ENCODE data around the gene MKS1. TPM values are rescaled to one million over a fixed set of nuclear protein-coding genes. Genes with fewer than 3 reads are reported as not detected.

The MKS1 gene
- total RNA-seq, 1 experiment from 2014 or later, result 16.8 TPM

DNA sequence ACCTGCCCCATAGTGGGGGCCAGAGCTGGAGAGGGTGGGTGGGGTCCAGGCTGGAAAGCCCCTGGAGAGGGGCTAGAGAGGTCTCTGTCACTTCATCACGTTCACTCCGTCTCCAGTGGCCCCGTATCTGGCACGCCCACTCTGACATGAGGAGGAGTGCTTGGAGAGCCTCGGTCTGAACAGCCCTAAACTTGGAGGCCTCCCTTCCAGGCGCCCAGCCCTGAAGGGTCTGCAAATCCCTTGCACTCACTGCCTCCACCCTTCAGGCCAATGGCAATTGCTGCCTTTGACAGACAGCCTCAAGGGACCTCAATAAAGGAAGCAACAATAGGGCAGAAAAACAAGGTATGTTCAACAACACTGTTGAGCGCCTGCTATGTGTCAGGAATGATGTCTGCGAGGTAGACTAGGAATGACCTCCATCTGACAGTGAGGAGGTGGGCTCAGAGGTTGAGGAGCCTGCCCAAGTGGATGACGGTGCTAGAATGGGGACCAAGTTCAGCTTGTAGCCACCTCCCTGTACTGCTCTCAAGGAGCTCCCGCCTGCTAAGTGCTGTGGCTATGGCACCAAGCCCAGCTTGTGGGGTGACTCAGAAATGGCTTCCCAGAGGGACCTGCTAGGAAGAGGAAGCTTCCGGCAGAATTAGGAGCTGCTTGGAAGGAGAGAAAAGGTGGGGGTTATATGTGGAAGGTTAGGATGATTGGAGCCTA, 29.5 kb downstream of the MKS1 start:
- Histone ChIP-seq H3K4me3 (no peak overlapping the region), H3K27me3 (no peaks in the 10 kb centered on the region; the same call in 1 of the 2 replicates), H3K36me3 (no peaks in the 10 kb centered on the region), H3K9me3 (no peaks in the 10 kb centered on the region)
- DNase-seq, result peak; percentile 92

DNA sequence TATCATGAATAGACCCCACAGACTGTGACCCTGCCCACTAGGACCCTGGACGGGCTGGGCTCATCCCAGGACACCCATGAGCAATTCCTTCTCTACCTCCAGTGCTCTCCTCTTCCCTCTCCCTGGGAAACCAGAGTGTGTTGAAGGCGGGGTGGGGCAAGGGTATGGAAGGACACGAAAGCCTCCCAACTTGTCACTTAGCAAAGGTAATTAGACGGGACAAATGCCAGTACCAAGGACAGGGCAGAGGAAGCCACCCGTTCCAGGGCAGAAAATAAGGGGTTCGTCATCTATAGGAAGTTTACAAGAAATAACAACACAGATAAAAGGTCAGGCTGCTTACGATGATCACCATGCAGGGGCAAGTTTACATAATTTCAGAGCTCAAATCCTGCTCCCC, 31.4 kb downstream of the MKS1 start:
- DNase-seq, result no peak
- H3K27me3 ChIP-seq, result no peaks in the 10 kb centered on the region

DNA sequence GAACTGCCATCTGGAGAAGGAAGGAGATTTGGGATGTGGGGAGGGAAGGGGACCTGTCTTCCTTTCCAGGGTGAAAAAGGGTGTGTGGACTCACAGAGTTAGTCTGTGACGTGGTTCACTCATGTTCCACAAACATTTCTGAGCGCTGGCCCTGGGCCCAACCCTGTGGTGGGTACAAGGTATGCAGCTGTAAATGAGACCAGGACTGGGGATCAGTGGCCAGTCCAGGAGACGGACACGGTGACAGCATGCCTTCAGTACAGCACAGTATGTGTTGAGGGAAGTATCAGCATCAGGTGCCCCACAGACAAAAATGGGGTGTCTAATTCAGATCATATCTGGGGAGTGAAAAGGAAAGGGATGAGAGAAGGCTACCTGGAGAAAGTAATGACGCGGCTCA, 32.0 kb downstream of the MKS1 start:
- H3K27me3 ChIP-seq, result no peaks in the 10 kb centered on the region
- no peaks in the 10 kb centered on the region for H3K36me3 ChIP-seq
- DNase-seq, result no peak
- H3K4me3 ChIP-seq, result no peak overlapping the region
- H3K9me3 ChIP-seq, result no peaks in the 10 kb centered on the region

More for the DNA sequence above, 31.4 kb downstream of the MKS1 start:
- no peaks in the 10 kb centered on the region for H3K9me3 ChIP-seq
- H3K4me3 ChIP-seq, result no peak overlapping the region
- no peaks in the 10 kb centered on the region for H3K36me3 ChIP-seq

DNA sequence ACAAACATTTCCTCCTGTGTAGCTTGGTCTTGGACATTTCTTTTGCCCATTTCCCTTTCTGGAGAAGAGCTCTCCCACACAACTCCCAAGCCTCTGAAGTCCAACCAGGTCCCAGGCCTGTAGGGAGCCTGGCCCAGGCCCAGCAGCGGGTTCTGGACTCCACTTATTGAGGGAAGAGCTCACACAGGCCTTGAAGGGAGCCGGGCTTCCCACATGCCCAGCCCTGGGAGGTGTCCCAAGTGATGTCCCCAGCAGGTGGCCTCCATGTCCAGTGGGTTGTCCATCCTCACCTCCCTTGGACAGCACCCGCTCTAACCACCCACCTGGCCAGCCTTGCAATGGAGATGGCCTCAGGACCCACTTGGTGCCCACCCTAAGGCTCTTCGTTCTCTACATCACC, 32.5 kb downstream of the MKS1 start:
- Histone ChIP-seq H3K27me3 (no peaks in the 10 kb centered on the region), H3K36me3 (no peaks in the 10 kb centered on the region), H3K4me3 (no peak overlapping the region), H3K9me3 (no peaks in the 10 kb centered on the region)
- no peak for DNase-seq

DNA sequence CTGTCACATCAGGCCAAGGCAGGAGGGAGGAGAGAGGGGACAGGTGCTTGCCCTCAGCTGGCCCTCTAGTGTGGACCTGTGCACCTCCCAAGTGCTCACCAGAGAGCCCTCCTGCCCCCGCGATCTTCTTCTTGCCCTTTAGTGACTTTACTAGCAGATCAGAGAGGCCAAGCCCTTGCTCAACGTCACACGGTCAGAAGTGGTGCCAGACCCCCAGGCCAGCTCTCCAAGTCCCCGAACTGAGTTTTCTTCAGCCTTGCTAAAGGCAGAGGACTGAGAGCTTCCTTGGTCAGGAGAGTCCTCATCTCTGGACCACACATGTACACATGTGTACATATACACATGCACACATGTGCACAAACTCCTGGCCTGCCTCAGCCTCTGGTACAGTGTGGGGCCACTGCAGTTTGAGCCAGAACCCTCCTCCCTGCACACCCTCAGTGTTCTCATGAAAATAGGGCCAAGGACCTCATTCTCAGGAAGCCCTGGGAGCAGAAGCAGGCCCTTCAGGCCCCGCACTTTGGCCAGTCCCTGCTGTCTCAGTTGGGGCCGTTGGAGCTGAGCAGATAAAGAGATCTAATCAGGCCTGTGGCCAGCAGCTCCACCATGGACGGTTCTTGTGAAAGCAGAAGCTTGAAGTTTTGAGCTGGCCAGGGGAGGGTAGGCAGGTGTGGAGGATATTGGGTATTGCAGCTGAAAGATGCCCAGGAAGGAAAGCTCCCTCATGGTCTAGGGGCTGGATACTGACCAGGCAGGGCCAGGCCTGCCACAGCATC, 33.9 kb downstream of the MKS1 start:
- DNase-seq, result no peak
- Histone ChIP-seq H3K4me3 (no peak overlapping the region), H3K27me3 (no peaks in the 10 kb centered on the region), H3K9me3 (no peaks in the 10 kb centered on the region), H3K36me3 (no peaks in the 10 kb centered on the region)

DNA sequence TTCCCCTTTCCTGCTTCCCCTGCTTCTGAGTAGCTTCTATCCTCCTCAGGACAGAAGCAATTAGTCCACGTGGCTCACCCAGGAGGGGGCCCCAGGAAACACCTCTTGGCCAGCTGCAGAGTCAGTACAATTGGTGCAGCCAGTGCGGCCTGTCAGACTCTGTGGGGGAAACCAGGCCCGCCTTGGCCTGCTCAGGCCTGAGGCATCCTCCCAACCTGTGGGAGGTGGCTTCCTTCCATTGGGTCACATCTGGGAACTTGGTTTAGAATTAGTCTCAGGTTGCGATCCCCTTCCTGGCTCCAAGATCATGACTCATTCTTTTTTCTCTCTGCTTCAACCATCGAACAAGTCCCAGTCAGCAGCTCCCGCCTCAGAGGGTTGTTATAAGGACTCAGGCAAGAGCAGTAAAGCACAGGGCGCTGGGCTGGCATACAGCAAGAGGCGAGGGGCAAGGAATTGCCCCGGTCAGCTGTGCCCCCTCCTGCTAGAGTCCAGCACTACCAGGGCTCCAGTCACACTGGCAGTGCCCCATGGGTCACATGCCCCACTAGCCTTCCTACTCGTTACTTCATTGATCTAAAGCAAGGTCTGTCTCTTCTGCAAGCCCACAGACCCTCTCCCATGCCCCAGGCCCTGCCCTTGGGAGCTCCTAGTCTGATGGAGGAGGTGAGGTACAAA, 34.6 kb downstream of the MKS1 start:
- no peak overlapping the region for H3K4me3 ChIP-seq
- DNase-seq, result peak; percentile 64
- H3K27me3 ChIP-seq, result no peaks in the 10 kb centered on the region

DNA sequence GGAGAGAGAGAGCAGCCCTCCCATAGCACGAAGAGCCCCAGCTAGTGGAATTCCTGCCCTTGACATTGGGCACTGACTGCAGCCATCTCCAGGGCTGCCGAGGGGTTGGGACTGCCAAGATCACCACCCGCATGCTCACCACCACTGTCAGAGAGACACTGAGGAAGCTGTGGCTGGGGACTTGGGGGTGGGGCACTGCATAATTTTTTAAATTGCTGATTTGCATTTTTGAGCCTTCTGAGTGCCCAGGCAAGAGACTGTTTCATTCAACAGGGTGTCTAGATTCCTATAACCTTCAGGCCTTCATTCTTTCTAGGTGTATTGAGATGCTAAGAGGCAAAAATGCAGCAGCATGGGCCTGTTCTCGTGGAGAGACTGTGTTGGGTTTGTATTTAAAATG, 35.5 kb downstream of the MKS1 start:
- H3K4me3 ChIP-seq, result no peak overlapping the region
- H3K36me3 ChIP-seq, result no peaks in the 10 kb centered on the region
- no peaks in the 10 kb centered on the region for H3K9me3 ChIP-seq
- no peaks in the 10 kb centered on the region for H3K27me3 ChIP-seq
- no peak for DNase-seq

More for the DNA sequence above, 34.6 kb downstream of the MKS1 start:
- no peaks in the 10 kb centered on the region for H3K36me3 ChIP-seq
- no peaks in the 10 kb centered on the region for H3K9me3 ChIP-seq

DNA sequence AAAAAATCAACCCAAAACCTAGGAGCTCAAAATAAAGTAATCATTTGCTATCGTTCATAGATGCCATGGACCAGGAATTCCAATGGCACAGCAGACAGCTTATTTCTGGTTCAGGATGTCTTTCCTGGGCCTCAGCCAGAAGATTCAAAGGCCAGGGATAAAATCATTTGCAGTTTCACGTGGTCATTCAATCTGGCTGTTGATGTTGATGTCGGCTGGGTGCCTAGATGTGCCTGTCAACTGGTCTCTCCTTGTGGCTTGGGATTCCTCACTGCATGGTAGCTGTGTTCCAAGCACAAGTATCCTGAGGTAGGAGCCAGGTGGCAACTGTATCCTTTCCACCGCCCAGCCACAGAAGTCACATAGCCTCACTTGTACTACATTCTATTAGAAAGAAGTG, 37.3 kb downstream of the MKS1 start:
- no peak for DNase-seq
- Histone ChIP-seq H3K9me3 (no peaks in the 10 kb centered on the region), H3K36me3 (no peaks in the 10 kb centered on the region), H3K27me3 (no peaks in the 10 kb centered on the region), H3K4me3 (no peak overlapping the region)

DNA sequence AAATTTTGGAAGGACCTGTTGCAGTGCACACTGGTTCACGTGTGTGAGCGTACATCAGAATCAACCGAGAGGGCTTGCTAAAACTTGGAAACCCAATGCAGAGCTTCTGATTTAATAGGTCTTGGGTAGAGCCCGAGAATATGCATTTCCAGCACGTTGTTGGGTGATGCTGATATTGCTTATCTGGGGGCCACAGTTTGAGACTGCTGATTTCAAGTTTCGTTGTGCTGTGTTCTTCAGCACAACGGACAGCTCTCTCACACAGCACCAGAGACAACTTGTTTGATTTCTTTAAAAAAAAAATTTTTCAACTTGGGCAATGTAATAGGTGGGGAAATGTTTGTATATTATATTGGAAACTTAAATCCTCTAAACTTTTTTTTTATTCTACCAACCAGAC, 42.9 kb downstream of the MKS1 start:
- Histone ChIP-seq H3K9me3 (no peaks in the 10 kb centered on the region), H3K36me3 (no peaks in the 10 kb centered on the region), H3K27me3 (peaks cover 11% of the 10 kb centered on the region), H3K4me3 (no peak overlapping the region)
- no peak for DNase-seq

DNA sequence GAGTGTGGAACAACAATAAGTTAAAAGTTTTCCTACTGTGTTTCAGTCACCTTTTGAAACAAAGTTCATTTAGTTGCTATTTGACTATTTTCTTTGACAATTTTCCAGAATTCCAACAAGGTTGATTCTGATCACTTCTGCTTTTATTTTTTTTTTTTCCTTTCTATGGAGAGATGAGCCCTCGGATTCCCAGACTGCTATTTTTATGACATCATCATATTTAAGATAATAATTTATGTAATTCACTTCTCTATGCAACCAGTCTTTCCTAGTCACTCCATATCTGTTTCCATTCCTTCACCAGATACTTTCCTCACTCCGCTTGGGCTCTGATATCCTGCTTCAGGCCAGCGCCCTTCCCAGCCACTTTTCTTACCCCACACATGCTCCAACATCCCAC, 44.2 kb downstream of the MKS1 start:
- no peak for DNase-seq
- Histone ChIP-seq H3K9me3 (no peaks in the 10 kb centered on the region), H3K36me3 (no peaks in the 10 kb centered on the region), H3K27me3 (peaks cover 12% of the 10 kb centered on the region), H3K4me3 (no peak overlapping the region)

DNA sequence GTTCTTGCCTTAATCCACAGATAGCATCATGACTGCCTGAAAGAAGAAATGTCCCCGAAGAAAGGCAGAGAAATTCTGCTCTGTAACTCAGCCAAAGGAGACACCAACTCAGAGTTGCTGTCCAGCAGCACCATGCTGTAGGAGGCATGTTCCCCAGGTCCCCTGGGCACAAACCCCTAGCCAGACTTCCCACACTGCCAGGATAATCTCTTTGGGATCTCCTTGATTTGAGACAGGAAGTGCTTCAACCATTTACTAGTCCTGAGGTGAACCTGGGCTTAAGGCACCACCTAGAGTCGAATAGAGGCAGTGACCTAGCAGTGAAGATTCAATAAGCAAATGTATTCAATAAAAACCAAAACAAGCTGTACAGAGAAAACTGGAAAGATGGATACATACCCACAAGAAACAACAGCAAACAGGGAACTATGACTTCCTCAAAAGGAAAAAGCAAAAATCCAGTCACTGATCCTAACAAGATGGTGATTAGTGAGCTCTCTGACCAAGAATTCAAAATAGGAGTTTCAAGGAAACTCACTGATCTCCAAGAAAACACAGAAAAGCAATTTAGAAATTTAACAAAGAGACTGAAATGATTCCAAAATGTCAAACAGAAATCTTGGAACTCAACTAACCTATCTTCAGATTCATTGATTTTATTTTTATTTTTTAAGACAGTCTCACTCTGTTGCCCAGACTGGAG, 46.5 kb downstream of the MKS1 start:
- no peak for DNase-seq
- H3K9me3 ChIP-seq, result no peaks in the 10 kb centered on the region
- no peaks in the 10 kb centered on the region for H3K36me3 ChIP-seq
- no peak overlapping the region for H3K4me3 ChIP-seq
- H3K27me3 ChIP-seq, result peaks cover 25% of the 10 kb centered on the region

DNA sequence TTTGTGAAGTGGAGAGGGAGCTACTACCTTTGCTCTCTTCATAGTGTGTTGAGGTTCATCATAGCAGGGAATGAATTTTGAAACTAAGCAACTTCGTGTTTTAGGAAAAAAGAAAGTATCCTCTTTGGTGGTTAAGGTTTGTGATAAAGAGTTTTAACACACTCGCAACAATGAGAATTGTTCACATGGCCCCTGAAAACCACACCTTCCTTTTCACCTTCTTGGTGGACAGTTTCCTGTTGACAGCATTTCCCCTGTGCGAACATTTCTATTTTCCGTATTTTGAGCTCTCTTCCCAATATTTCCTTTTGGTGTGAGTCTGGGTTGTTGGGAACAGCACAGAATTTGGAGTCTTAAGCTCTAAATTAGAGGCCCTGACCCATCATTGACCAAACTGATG, 48.4 kb downstream of the MKS1 start:
- peaks cover 32% of the 10 kb centered on the region for H3K27me3 ChIP-seq
- no peaks in the 10 kb centered on the region for H3K36me3 ChIP-seq

DNA sequence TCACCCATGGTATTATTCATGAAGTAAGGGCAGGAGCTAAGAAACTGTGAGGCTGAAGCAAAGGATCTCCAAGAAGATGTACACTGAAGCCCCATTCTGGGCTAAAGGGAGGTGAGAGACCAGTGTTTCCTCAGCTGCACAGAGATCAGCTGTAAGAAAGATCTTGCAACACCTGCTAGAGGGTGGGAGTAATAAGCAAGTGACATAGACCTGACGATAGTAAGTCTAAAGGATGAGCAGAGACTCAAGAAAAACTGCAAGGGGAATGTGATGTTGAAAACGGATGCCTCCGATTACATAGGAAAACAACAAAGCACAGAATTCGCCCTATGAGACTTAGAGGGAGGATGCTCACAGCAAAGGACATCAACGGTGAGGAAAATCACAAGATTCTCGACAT, 52.4 kb downstream of the MKS1 start, which contains the start of gene OR4D2:
Gene OR4D2, plus strand, starts transcription at position 301 of the 400 bp plus-strand sequence. CDS start 2,674 bp downstream, outside the sequence.
- no peaks in the 10 kb centered on the region for H3K36me3 ChIP-seq
- H3K9me3 ChIP-seq, result no peaks in the 10 kb centered on the region
- no peak for DNase-seq
- H3K27me3 ChIP-seq, result peaks cover 39% of the 10 kb centered on the region
- H3K4me3 ChIP-seq, result no peak within 1 kb of the TSS

More for the DNA sequence above, 48.4 kb downstream of the MKS1 start:
- Histone ChIP-seq H3K4me3 (no peak overlapping the region), H3K9me3 (no peaks in the 10 kb centered on the region)
- DNase-seq, result no peak

DNA sequence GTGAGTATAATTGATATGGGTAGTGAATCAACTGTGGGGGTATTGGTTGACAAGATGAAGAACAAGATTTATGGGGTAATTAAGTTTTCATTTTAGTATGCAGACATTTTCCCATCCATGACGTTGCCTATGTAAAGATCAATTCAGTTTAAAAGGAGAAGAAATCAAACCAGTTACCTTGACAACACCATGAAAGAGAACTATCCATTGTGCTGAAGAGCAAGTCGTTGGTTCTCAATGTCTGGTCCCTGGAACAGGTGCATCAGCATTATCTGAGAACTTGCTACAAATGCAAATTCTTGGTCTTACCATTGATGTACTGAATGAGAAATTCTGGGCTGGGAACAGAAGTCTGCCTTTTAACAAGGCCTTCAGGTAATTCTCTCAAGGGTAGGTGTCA, 53.1 kb downstream of the MKS1 start:
- DNase-seq, result no peak
- H3K4me3 ChIP-seq, result no peak overlapping the region
- peaks cover 36% of the 10 kb centered on the region for H3K27me3 ChIP-seq
- no peaks in the 10 kb centered on the region for H3K9me3 ChIP-seq
- H3K36me3 ChIP-seq, result no peaks in the 10 kb centered on the region

DNA sequence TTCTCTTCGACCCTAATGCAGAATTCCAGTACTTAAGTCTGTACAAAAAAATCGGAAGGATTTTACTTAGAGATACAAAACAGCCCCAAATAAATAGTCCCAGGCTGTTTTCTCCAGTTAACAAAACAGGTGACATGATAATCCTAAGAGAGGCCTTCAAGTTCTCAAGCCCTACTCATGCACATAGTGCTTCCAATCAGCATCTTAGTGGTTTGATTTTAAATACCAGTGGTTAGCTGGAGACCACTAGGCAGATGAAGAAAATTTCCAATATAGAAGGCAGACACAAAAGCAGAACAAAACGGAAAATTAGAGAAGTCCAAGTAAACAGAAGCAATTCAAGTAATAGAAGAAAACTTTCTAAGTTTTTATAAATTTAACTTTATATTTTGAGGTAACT, 57.5 kb downstream of the MKS1 start:
- peaks cover 36% of the 10 kb centered on the region for H3K27me3 ChIP-seq

DNA sequence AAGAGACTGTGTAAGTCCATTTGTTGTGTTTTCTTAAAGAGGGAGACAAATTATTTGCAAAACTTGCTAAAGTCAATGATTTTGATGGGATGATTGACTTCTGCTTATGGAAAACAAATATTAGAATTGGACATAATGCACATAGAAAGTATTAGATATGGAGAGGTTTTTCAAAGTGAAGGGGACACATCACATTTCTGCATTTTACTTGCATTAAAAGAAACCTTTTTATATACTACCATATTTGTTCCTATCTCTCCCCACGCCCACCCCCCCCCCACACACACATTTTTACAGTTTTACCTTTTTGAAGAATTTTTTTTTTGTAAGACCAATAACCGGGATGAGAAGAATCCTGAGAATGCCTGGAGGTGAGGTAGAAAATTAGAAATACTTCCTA, 60.9 kb downstream of the MKS1 start:
- Histone ChIP-seq H3K36me3 (no peaks in the 10 kb centered on the region), H3K27me3 (peaks cover 47% of the 10 kb centered on the region), H3K9me3 (no peaks in the 10 kb centered on the region), H3K4me3 (no peak overlapping the region)
- DNase-seq, result no peak

More for the DNA sequence above, 57.5 kb downstream of the MKS1 start:
- Histone ChIP-seq H3K4me3 (no peak overlapping the region), H3K9me3 (no peaks in the 10 kb centered on the region), H3K36me3 (no peaks in the 10 kb centered on the region)
- DNase-seq, result no peak

Measured in MG63 (cell line).